HCT116 (cell line): ENCODE measurements around the gene NOP16. TPM values are rescaled to one million over a fixed set of nuclear protein-coding genes. Genes with fewer than 3 reads are reported as not detected.

Source experiments
- ATAC-seq: fragments of 200-7000 bp; cut with Tn5 transposase; 2 replicates; pipeline ENCODE4 v1.9.1; 2020; ENCODE audit warnings: mild to moderate bottlenecking, moderate library complexity
- BruUV-seq: library from RNA; stranded (reverse); fragments of 400-500 nt; replicated peaks from 2 replicates; lab custom pipeline; 2021; lab: Mats Ljungman, UMichigan
- CTCF ChIA-PET: fragments of 300-600 bp; sonication (Branson Sonifier 250); formaldehyde crosslinking; loops from one replicate; lab custom pipeline; 2021; ENCODE audit warnings: antibody characterized with exemption; lab: Charles Lee
- POLR2A ChIA-PET: fragments of 300-600, 350-600 bp; sonication (Branson Sonifier 250); formaldehyde crosslinking; loops from one replicate; lab custom pipeline; 2021; ENCODE audit warnings: antibody characterized with exemption; lab: Charles Lee
- RAD21 ChIA-PET, 2 experiments: fragments of 300-600 bp; sonication (Branson Sonifier 250); formaldehyde crosslinking; loops; one replicate each; lab custom pipeline; 2023; ENCODE audit warnings: low total read pairs in 2 of 2; ENCODE audit not compliant: uncharacterized antibody in 2 of 2, unreplicated experiment in 2 of 2, low non-redundant PET in 1 of 2; lab: Charles Lee
- DNase-seq: peaks from one replicate; pipeline ENCODE4 v3.0.0-alpha.2; 2010; ENCODE audit warnings: low read depth, low spot score
- H2AFZ ChIP-seq: fragments of 200-600 bp; shearing (Covaris generic), sonication (generic); 2 replicates; pipeline ENCODE4 v1.6.1; 2017; ENCODE audit warnings: low read depth, mixed run types, mixed read lengths, antibody characterized with exemption, low read length; ENCODE audit not compliant: poor library complexity, severe bottlenecking
- H3K27ac ChIP-seq: 2 replicates; pipeline ENCODE4 v1.5.1; 2012; ENCODE audit warnings: low read depth, low read length
- H3K27me3 ChIP-seq: fragments of 200-600 bp; sonication (generic); 2 replicates; pipeline ENCODE4 v1.6.1; 2016; ENCODE audit warnings: mixed run types, low read length, mixed read lengths; ENCODE audit not compliant: insufficient read depth
- H3K36me3 ChIP-seq, 2 experiments: fragments of 200-500 bp in 1 of 2; fragments of 200-600 bp in 1 of 2; sonication (Bioruptor generic) in 1 of 2; sonication (generic) in 1 of 2; 2 replicates each; pipeline versions ENCODE4 v1.5.1 to v1.6.1; 2014 to 2016; ENCODE audit warnings: low read length in 2 of 2, inconsistent platforms in 1 of 2, mixed read lengths in 1 of 2, mixed run types in 1 of 2; ENCODE audit not compliant: insufficient read depth in 2 of 2, control insufficient read depth in 1 of 2
- H3K4me1 ChIP-seq, 2 experiments: fragments of 200-600 bp in 1 of 2; sonication (generic) in 1 of 2; 2 replicates each; pipeline versions ENCODE4 v1.5.1 to v1.6.1; 2012 to 2017; ENCODE audit warnings: low read length in 2 of 2, inconsistent platforms in 1 of 2, mild to moderate bottlenecking in 1 of 2, mixed read lengths in 1 of 2, mixed run types in 1 of 2, moderate library complexity in 1 of 2; ENCODE audit not compliant: insufficient read depth in 2 of 2, control insufficient read depth in 1 of 2
- H3K4me2 ChIP-seq: fragments of 200-600 bp; sonication (generic); 2 replicates; pipeline ENCODE4 v1.6.1; 2017; ENCODE audit warnings: mixed run types, low read length, mixed read lengths
- H3K4me3 ChIP-seq, 2 experiments: fragments of 200-600 bp in 1 of 2; sonication (generic) in 1 of 2; replicated peaks in 1 of 2; 2 replicates each; pipeline ENCODE4 v1.5.1; 2011 to 2016; ENCODE audit warnings: low read length in 2 of 2, control low read depth in 1 of 2, low read depth in 1 of 2, mild to moderate bottlenecking in 1 of 2, mixed read lengths in 1 of 2, mixed run types in 1 of 2
- H3K79me2 ChIP-seq: fragments of 200-600 bp; sonication (generic); 2 replicates; pipeline ENCODE4 v1.6.1; 2017; ENCODE audit warnings: mild to moderate bottlenecking, mixed run types, low read length, moderate library complexity, mixed read lengths; ENCODE audit not compliant: insufficient read depth
- H3K9ac ChIP-seq: fragments of 200-600 bp; sonication (generic); 2 replicates; pipeline ENCODE4 v1.6.1; 2016; ENCODE audit warnings: low read length, mixed read lengths
- H3K9me2 ChIP-seq: fragments of 200-600 bp; sonication (generic), shearing (Covaris generic); 2 replicates; pipeline ENCODE4 v1.6.1; 2017; ENCODE audit warnings: mixed run types, mild to moderate bottlenecking, moderate library complexity; ENCODE audit not compliant: insufficient read depth
- H3K9me3 ChIP-seq, 2 experiments: fragments of 200-500 bp in 1 of 2; fragments of 200-600 bp in 1 of 2; sonication (Bioruptor generic) in 1 of 2; sonication (generic) in 1 of 2; 2 replicates each; pipeline ENCODE4 v1.6.1; 2014 to 2017; ENCODE audit warnings: low read length in 2 of 2, mixed read lengths in 2 of 2, inconsistent platforms in 1 of 2, low read depth in 1 of 2, mild to moderate bottlenecking in 1 of 2, mixed run types in 1 of 2, moderate library complexity in 1 of 2; ENCODE audit not compliant: control insufficient read depth in 1 of 2, insufficient read depth in 1 of 2
- H4K20me1 ChIP-seq: fragments of 200-600 bp; sonication (generic), shearing (Covaris generic); 2 replicates; pipeline ENCODE4 v1.6.1; 2017; ENCODE audit warnings: mixed run types, mild to moderate bottlenecking, moderate library complexity; ENCODE audit not compliant: insufficient read depth
- CBX3 ChIP-seq: IDR thresholded peaks from 2 replicates; pipeline ENCODE4 v1.6.1; 2012; ENCODE audit warnings: low read depth
- EGR1 ChIP-seq: IDR thresholded peaks from 2 replicates; pipeline ENCODE4 v1.6.1; 2012; ENCODE audit warnings: low read depth
- POLR2A ChIP-seq: IDR thresholded peaks from 2 replicates; pipeline ENCODE4 v1.7.0; 2011; ENCODE audit warnings: borderline replicate concordance; ENCODE audit not compliant: insufficient read depth, insufficient read length; ENCODE audit errors: extremely low read depth
- RAD21 ChIP-seq: IDR thresholded peaks from 2 replicates; pipeline ENCODE4 v1.6.1; 2012; ENCODE audit warnings: low read depth, mild to moderate bottlenecking
- TCF7L2 ChIP-seq: IDR thresholded peaks from 2 replicates; pipeline ENCODE4 v1.7.0; 2011; ENCODE audit warnings: borderline replicate concordance, inconsistent platforms; ENCODE audit not compliant: insufficient read depth, insufficient read length; ENCODE audit errors: extremely low read depth
- YY1 ChIP-seq: IDR thresholded peaks from 2 replicates; pipeline ENCODE4 v1.6.1; 2011; ENCODE audit warnings: low read length, low read depth, moderate library complexity, mild to moderate bottlenecking; ENCODE audit not compliant: insufficient replicate concordance; ENCODE audit errors: extremely low read depth
- intact Hi-C: fragments of 100-400 bp; cut with micrococcal nuclease; formaldehyde crosslinking; loops from 2 replicates; pipeline ENCODE4 v1.10.0; 2022
- total RNA-seq: library from RNA; stranded (reverse); gene quantifications from one replicate; pipeline ENCODE4 v1.2.1, GENCODE V29; 2021; ENCODE audit not compliant: unreplicated experiment
- TF ChIP-seq, protein P1 (sequence below): IDR thresholded peaks from 2 replicates; pipeline ENCODE4 v1.6.1; 2011; ENCODE audit warnings: mild to moderate bottlenecking, low read length, moderate library complexity; ENCODE audit not compliant: insufficient replicate concordance; ENCODE audit errors: extremely low read depth
- TF ChIP-seq, protein P2 (sequence below): IDR thresholded peaks from 2 replicates; pipeline ENCODE4 v1.6.1; 2012
- TF ChIP-seq, protein P3 (sequence below): IDR thresholded peaks from 2 replicates; pipeline ENCODE4 v1.6.1; 2012; ENCODE audit warnings: low read depth
- TF ChIP-seq, protein P4 (sequence below), 3 experiments: fragments of 200-600 bp in 1 of 3; sonication (generic) in 1 of 3; IDR thresholded peaks in 2 of 3; conservative IDR thresholded peaks in 1 of 3; 2 replicates each; pipeline ENCODE4 v1.5.1; 2012 to 2017; ENCODE audit warnings: low read depth in 2 of 3, low read length in 2 of 3, antibody characterized with exemption in 1 of 3, borderline replicate concordance in 1 of 3, control low read depth in 1 of 3, mild to moderate bottlenecking in 1 of 3, mixed read lengths in 1 of 3, mixed run types in 1 of 3, moderate library complexity in 1 of 3; ENCODE audit not compliant: insufficient read depth in 1 of 3

Gene NOP16
- total RNA-seq, 1 experiment from 2014 or later: 67.1 TPM

DNA sequence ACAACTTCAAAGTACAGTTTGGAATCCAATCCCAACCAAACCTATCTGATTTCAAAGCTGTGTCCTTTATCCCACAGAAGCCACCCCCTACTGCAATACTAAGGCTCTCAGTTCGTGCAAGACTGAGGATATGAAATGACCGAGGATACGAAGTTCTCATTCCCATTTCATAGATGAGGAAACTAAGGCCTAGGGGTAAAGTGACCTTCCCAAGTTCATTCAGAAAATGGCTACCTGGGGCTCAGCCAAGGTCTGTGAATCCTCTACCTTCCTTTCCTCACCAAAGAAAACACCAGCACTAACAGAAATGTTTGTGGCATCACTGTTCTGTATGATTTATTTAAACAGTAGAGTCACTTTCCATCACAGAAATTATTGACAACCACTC lies 32.2 kb downstream of the NOP16 start:
- H4K20me1 ChIP-seq: 0 out of 2 replicates have a peak, but pooled peaks cover 5% of the 10 kb centered on the region
- DNase-seq (no peak), ATAC-seq (no peak)
- BruUV-seq: no TSS peak
- peaks cover 22 to 43% of the 10 kb centered on the region in 2 experiments for H3K36me3 ChIP-seq
- H3K4me2 ChIP-seq: no peak overlapping the region
- TF ChIP-seq, protein P1, sequence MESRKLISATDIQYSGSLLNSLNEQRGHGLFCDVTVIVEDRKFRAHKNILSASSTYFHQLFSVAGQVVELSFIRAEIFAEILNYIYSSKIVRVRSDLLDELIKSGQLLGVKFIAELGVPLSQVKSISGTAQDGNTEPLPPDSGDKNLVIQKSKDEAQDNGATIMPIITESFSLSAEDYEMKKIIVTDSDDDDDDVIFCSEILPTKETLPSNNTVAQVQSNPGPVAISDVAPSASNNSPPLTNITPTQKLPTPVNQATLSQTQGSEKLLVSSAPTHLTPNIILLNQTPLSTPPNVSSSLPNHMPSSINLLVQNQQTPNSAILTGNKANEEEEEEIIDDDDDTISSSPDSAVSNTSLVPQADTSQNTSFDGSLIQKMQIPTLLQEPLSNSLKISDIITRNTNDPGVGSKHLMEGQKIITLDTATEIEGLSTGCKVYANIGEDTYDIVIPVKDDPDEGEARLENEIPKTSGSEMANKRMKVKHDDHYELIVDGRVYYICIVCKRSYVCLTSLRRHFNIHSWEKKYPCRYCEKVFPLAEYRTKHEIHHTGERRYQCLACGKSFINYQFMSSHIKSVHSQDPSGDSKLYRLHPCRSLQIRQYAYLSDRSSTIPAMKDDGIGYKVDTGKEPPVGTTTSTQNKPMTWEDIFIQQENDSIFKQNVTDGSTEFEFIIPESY: no peak
- TF ChIP-seq, protein P2, sequence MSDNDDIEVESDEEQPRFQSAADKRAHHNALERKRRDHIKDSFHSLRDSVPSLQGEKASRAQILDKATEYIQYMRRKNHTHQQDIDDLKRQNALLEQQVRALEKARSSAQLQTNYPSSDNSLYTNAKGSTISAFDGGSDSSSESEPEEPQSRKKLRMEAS: no peak
- TF ChIP-seq POLR2A (no peak), EGR1 (no peak), TCF7L2 (no peak)
- ChIA-PET POLR2A (no interaction called here), CTCF (no interaction called here), RAD21 (no interaction called here)
- no peak overlapping the region for H2AFZ ChIP-seq
- peaks cover 83% of the 10 kb centered on the region for H3K79me2 ChIP-seq
- peaks cover 0 to 4% of the 10 kb centered on the region in 2 experiments; a peak in 2 of 4 replicates for H3K4me1 ChIP-seq
- intact Hi-C loops: no loop called here
- no peak overlapping the region for H3K27ac ChIP-seq
- H3K27me3 ChIP-seq: no peaks in the 10 kb centered on the region
- no peaks in the 10 kb centered on the region for H3K9me3 ChIP-seq
- H3K4me3 ChIP-seq: no peak overlapping the region
- no peaks in the 10 kb centered on the region for H3K9me2 ChIP-seq
- H3K9ac ChIP-seq: no peak overlapping the region

DNA sequence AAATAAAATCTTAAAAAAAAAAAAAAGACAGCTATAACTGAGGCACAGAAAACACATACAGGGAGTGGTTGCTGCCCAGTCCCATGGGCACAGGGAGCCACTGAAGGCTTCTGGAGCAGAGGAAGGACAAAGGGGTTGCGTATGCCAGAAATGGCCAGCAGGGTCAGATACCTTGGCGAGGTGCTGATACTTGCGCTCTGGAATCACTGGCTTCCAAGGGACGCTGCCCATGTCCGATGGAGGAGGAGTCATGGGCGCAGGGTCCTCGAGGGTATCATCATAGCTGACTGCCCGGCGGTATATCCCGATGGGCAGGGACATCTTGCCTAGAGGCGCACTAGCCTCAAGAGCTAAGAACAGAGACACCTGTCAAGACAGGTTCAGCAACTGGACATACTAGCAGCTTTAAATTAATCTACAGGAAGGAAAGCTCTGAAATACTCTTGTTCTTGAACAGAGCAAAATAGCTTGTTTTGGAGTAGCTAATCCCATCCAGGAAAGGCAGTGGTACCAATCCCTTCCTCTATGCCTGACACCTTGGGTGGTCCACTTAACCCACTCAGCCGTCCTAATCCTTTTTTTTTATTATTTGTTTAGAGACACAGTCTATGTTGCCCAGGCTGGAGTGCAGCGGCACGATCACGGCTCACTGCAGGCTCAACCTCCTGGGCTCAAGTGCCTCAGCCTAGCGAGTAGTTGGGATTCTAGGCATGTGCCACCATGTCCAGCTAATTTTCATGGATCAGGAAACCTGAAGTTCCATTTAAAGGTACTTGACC lies 32.8 kb downstream of the NOP16 start:
- Histone ChIP-seq H3K9me3 (no peaks in the 10 kb centered on the region), H3K4me3 (no peak overlapping the region), H2AFZ (no peak overlapping the region), H3K36me3 (peaks cover 24 to 43% of the 10 kb centered on the region in 2 experiments), H3K4me2 (no peak overlapping the region), H3K27ac (no peak overlapping the region), H3K4me1 (peaks cover 0 to 4% of the 10 kb centered on the region in 2 experiments; a peak in 2 of 4 replicates), H3K9ac (no peak overlapping the region), H4K20me1 (0 out of 2 replicates have a peak, but pooled peaks cover 5% of the 10 kb centered on the region), H3K27me3 (no peaks in the 10 kb centered on the region), H3K9me2 (no peaks in the 10 kb centered on the region), H3K79me2 (peaks cover 80% of the 10 kb centered on the region)
- peak; percentile 76 for ATAC-seq
- ChIA-PET RAD21 (no interaction called here), CTCF (no interaction called here), POLR2A (no interaction called here)
- no peak for DNase-seq
- intact Hi-C loops: no loop called here
- BruUV-seq: no TSS peak
- TF ChIP-seq, protein P3, sequence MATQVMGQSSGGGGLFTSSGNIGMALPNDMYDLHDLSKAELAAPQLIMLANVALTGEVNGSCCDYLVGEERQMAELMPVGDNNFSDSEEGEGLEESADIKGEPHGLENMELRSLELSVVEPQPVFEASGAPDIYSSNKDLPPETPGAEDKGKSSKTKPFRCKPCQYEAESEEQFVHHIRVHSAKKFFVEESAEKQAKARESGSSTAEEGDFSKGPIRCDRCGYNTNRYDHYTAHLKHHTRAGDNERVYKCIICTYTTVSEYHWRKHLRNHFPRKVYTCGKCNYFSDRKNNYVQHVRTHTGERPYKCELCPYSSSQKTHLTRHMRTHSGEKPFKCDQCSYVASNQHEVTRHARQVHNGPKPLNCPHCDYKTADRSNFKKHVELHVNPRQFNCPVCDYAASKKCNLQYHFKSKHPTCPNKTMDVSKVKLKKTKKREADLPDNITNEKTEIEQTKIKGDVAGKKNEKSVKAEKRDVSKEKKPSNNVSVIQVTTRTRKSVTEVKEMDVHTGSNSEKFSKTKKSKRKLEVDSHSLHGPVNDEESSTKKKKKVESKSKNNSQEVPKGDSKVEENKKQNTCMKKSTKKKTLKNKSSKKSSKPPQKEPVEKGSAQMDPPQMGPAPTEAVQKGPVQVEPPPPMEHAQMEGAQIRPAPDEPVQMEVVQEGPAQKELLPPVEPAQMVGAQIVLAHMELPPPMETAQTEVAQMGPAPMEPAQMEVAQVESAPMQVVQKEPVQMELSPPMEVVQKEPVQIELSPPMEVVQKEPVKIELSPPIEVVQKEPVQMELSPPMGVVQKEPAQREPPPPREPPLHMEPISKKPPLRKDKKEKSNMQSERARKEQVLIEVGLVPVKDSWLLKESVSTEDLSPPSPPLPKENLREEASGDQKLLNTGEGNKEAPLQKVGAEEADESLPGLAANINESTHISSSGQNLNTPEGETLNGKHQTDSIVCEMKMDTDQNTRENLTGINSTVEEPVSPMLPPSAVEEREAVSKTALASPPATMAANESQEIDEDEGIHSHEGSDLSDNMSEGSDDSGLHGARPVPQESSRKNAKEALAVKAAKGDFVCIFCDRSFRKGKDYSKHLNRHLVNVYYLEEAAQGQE: no peak
- TF ChIP-seq, protein P4, sequence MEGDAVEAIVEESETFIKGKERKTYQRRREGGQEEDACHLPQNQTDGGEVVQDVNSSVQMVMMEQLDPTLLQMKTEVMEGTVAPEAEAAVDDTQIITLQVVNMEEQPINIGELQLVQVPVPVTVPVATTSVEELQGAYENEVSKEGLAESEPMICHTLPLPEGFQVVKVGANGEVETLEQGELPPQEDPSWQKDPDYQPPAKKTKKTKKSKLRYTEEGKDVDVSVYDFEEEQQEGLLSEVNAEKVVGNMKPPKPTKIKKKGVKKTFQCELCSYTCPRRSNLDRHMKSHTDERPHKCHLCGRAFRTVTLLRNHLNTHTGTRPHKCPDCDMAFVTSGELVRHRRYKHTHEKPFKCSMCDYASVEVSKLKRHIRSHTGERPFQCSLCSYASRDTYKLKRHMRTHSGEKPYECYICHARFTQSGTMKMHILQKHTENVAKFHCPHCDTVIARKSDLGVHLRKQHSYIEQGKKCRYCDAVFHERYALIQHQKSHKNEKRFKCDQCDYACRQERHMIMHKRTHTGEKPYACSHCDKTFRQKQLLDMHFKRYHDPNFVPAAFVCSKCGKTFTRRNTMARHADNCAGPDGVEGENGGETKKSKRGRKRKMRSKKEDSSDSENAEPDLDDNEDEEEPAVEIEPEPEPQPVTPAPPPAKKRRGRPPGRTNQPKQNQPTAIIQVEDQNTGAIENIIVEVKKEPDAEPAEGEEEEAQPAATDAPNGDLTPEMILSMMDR (IDR thresholded peaks at IDR 0.05 in 2 of 3, conservative IDR thresholded peaks at IDR 0.05 in 1 of 3; ENCODE audit: borderline replicate concordance in 1 of 3, insufficient read depth in 1 of 3, low read depth in 2 of 3, low read length in 2 of 3): peak in 2 of 3 experiments; percentile 22 to 27; a peak in 3 of 6 replicates
- no peak for TF ChIP-seq YY1
- no peak for TF ChIP-seq RAD21
- no peak for TF ChIP-seq CBX3
